Measurements from ENCODE around the gene FIGN.

FIGN gene

DNA sequence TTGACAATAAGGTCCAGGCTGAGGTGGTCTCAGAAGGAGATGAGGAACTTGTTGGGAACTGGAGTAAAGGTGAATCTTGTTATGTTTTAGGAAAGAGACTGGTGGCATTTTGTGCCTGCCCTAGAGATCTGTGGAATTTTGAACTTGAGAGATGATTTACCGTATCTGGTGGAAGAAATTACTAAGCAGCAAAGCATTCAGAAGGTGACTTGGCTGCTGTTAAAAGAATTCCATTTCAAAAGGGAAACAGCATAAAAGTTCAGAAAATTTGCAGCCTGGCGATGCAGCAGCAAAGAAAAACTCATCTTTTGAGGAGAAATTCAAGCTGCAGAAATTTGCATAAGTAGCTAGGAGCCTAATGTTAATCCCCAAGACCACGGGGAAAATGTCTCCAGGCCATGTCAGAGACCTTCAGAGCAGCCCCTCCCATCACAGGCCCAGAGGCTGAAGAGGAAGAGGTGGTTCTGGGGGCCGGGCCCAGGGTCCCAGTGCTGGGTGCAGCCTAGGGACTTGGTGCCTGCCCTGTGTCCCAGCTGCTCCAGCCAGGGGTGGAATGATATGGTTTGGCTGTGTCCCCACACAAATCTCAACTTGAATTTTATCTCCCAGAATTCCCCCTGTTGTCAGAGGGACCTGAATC lies 73.5 kb downstream of the FIGN start:
- DNase-seq (ENCODE audit: low spot score): no peak

DNA sequence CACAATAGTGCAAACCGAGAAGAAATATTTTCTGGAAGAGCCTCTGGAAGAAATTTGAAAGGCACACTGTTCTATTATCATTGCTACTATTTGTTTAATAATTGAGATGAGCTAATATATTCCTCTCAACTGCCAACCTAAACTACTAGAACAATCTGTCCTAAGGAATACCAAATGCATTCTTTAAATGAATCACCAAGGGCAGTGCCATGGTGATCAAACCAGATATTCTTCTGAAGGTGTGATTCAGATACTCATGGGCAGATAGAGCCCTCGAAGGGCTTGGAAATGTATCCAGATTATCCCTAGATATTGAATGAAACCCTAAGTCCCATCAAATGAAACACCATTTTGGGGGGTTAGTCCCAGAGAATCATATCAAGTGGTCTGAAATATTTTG lies 76.6 kb downstream of the FIGN start:
- no peak for DNase-seq (ENCODE audit: low spot score)

- DNase-seq (ENCODE audit: low spot score): no peak
Observed at GRCh38 chr2:163658556-163658955, 77.3 kb downstream of the FIGN start.

GRCh38 chr2:163657281-163657656 lies 78.5 kb downstream of the FIGN start:
- DNase-seq (ENCODE audit: low spot score): no peak

DNA sequence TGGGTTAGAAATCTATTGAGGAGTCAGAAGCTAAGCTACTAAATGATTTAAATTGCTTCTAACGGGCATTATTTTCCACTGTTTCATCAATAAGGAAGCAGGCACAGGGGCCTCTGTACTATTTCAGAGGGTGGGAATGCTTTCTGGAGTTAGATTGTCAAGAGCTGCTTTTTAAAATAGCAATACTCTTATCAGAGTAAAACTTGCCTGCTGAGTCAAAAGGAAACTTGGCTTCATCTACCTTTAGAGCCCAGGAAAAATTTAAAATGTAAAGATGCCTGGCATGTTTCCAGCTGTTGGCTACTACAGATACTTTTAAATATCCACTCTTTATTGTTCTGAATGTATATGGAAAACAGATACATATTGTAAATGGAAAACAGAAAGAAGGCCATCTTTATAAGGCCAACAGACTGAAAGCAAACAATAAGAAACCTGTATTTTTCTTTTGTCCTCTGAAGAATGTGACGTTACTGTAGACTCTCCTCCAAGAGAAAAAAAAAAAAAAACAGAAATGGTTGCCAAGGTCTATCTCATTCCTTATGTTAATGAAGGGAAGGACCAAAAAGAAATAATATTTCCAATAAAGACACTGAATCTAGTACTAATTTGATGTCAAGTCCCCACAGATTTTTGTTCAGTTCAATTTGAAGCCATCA lies 79.1 kb downstream of the FIGN start:
- no peak for DNase-seq (ENCODE audit: low spot score)

DNA sequence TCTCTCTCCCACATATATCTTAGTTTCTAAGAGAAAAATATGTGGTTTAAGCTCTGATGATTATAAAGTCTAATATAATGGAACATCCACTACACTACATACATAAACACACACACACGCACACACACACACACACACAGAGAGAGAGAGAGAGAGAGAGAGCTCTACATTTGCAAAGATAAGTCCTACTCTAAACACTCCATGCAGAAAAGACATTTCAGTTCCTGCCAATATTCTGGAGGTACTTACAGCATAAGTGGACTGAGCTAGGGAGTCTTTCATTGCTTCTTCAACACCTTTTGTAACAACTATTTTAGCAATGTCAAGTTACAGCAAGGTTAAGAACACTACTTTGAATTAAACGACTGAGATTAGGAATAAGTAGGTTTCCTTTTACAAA lies 80.1 kb downstream of the FIGN start:
- no peak for DNase-seq (ENCODE audit: low spot score)

GRCh38 chr2:163652751-163653150 lies 83.1 kb downstream of the FIGN start:
- no peak for DNase-seq (ENCODE audit: low spot score)

DNA sequence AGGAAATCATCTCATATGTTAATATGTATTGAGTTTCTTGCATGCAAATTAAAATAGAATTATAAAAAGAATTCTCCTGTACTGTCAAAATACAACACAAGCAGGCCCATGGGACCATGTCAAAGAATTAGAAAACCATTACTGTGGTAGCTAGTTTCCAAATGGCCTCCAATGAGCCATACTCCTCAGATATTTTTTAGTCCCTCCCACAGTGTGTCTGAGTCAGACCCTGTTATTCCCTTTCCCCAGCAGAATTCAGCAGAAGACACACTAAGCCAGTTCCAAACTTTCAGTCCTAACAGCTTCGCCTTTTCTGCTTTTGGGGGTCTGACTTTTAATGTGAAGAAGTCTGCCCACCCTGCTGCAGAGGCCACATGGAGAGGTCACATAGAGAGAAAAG lies 86.7 kb downstream of the FIGN start:
- no peak for DNase-seq (ENCODE audit: low spot score)

GRCh38 chr2:163647300-163647699 lies 88.5 kb downstream of the FIGN start:
- DNase-seq (ENCODE audit: low spot score): no peak

DNA sequence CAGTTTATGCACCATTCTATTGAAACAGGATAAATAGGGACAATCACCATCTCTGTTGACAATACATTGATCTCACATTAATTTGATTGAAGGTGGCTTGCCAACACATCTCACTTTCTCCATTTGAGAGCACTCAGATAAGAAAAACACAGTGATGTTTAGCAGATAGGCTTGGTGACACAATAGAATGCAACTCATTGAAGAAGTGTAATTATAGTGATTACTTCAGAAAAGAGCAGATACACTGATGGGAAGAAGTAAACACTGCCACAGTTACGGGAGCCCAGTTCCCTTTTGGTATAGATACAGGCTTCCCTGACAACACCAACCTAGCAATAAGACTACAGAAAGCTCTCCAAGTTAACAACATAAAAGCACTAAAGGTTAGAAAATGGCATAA lies 89.1 kb downstream of the FIGN start:
- DNase-seq (ENCODE audit: low spot score): no peak

DNA sequence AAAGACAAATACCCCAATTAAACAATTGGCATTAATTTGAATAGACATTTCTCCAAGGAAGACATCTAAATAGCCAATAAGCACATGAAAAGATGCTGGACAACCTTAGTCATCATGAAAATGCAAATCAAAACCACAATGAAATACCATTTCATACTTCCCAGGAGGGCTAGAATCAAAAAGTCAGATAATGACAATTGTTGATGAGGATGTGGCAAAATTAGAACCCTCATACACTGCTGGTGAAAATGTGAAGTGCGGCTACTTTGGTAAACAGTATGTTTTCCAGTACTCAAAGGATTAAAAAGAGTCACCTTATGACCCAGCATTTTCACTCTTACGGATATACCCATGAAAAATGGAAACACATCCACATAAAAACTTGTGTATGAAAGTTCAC lies 91.6 kb downstream of the FIGN start:
- DNase-seq (ENCODE audit: low spot score): no peak

DNA sequence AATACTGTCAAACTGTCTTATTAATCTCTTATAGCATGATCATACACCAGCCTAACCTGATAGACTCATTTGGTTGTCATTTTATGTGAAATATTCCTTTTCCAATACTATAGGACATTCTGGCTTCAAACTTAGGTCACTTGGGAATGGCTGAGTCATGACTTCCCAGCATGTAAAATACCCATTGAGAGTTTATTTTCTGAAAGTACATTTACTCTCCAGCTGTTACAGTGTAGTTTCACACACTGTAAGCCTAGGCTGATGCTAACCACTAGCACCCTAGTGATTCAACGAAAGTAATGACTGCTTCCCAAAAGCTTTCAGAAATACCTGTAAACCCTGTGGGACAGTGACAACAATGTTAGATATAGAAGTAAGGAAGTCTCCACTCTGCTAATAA lies 93.8 kb downstream of the FIGN start:
- no peak for DNase-seq (ENCODE audit: low spot score)

DNA sequence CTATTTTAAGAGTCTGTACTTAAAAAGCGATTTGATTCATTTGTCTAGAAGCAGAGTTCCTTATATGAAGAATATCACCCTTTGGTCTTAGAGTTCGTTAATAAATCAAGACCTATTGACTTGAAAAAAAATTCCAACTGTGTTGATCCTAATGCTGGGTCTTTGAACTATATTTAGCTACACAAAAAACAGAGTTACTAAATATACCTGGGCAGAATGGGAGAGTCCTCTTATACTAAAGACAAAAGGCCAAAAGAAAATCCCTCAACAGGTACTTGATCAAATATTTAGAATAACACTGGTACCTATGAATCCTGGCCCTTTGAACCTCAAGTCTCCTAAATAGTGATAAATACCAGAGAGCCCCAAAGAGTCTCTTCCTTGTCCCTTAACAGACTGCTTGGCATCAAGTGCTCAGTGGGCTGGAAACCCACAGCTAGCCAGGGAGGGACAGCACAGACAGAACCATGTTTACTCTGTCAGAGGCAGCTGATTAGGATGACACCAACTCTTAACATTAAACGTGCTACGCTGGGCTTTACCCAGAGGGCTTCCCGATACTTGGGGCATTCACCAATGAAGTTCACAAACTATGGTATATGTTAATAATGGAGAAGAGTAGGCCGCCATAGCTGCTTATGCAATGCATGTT lies 95.1 kb downstream of the FIGN start:
- no peak for DNase-seq (ENCODE audit: low spot score)

- no peak for DNase-seq (ENCODE audit: low spot score)
Observed at GRCh38 chr2:163637871-163638270, 97.9 kb downstream of the FIGN start.

- DNase-seq (ENCODE audit: low spot score): no peak
Observed at GRCh38 chr2:163633291-163633690, 102.5 kb downstream of the FIGN start.

DNA sequence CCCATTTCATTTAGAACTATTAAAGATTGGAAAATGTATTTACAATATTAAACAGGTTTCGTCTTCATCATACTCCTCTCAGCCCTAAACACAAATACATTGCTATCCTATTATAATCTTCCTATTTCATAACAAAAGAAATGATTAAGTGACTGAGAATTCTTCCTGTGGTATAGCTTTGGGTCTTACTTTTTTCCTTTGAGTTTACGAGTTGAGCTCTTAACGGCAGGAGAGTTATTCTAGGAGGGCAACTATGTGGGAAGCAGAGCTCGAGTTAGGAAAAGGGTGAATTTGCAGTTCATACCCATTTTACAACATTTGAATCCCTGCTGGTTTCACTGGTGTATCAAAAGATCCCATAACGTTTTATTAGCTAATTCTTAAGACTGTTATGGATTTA lies 105.0 kb downstream of the FIGN start:
- no peak for DNase-seq (ENCODE audit: low spot score)

- DNase-seq (ENCODE audit: low spot score): no peak
Observed at GRCh38 chr2:163626639-163627109, 109.1 kb downstream of the FIGN start.

DNA sequence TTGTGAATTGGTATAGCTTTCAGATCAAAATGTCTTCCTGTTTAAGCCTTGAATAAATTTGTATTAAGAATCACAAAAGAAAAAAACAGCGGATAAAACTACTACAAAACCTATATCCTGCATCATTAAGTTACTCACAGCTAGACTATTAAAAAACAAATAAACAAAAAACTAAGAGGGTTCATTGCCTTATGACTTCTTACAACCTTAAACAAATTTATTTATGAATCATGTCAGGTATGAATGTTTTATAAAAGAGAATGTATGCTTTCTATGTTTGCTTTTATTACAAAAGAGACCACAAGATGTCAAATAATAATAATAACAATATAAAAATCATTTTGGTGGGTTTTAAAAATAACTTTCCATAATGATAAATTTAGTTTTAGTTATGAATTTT lies 109.6 kb downstream of the FIGN start:
- DNase-seq (ENCODE audit: low spot score): no peak

DNA sequence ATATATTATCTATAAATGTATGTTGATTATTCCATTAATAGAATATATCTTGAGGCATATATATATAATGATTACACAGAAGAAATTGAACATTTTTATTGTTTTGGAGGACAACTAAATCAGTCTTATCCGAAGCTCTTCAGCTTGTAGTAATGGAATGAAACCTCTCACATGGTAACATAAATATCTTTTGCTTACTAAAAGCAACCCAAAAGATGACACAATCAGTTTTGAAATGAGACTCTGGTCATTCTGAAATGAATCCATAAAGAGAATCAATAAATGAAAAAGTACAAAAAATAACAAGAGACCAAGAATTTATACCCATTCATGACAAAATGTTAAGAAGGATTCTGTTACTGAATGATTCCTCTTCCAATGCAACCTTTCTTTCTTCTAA lies 110.2 kb downstream of the FIGN start:
- DNase-seq (ENCODE audit: low spot score): no peak

GRCh38 chr2:163621445-163622004 lies 114.3 kb downstream of the FIGN start:
- no peak for DNase-seq (ENCODE audit: low spot score)

DNA sequence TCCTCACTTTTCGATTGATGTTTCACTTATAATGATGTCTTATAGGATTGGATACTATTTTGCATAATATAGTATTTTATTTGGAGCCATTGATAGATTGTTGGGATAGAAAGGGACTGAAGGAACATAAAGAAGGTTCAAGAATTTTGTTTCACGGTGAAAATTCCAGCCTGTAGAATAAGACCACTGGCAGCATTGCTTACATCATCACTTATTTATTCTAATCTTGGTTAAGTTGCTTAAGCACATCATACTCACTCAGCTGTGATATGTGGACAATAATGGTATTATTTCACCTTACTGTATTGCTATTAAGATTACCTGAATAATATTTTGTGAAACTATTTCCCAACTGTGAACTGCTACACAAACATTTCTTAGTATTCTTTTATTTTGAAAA lies 118.3 kb downstream of the FIGN start:
- DNase-seq (ENCODE audit: low spot score): no peak

DNA sequence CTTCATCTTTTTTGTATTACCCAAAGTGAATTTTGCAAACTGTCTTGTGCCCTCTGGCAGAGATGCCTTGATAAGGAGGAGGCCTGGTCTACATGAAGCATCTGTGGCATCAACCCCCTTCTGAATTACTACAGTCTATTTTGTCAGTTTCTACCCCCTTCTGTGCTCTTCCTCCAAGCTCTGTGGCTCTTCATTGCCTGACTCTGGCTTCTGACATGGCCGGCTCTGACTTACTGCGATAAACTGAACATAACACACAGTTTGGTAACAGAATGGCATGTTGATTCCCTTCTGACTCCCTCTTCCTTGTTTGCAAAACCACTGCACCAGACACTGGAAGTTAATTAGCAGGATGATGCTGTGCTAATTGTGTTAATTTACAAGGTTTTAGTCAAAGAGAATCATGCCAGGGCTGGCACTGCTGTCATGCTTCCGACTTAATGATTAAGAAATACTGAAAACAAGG lies 122.5 kb downstream of the FIGN start:
- DNase-seq (ENCODE audit: low spot score): peak; percentile 22

DNA sequence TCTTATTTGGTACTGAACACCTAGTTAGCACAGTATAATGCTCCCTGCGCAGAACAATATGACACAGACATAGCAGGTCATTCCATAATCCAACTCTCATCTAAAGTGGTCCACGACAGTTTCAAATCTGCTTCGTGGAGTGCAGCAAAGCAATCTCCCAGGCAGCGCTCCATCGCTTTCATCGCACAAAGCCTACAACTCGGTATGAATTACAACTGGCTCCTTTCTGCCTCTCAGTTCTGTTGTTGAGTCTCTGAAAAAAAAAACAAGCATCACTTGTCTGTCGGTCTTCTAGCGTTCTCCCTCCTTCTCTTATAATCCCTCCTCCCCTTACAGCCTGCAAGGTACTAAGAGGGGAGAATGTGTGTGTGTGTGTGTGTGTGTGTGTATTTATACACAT lies 123.5 kb downstream of the FIGN start:
- peak; percentile 31 for DNase-seq (ENCODE audit: low spot score)

All from Ammon's horn (tissue), 1 donor.